ENCODE results near the gene ARL2.
"Not testable (repeated sequence)": the region's sequence is repeated elsewhere in the genome, so short reads cannot be mapped to it uniquely, and the experiment has no call there.

Gene ARL2
- total RNA-seq, result 5.2 to 6.5 (median 6.0) reads per million in 4 donors

DNA sequence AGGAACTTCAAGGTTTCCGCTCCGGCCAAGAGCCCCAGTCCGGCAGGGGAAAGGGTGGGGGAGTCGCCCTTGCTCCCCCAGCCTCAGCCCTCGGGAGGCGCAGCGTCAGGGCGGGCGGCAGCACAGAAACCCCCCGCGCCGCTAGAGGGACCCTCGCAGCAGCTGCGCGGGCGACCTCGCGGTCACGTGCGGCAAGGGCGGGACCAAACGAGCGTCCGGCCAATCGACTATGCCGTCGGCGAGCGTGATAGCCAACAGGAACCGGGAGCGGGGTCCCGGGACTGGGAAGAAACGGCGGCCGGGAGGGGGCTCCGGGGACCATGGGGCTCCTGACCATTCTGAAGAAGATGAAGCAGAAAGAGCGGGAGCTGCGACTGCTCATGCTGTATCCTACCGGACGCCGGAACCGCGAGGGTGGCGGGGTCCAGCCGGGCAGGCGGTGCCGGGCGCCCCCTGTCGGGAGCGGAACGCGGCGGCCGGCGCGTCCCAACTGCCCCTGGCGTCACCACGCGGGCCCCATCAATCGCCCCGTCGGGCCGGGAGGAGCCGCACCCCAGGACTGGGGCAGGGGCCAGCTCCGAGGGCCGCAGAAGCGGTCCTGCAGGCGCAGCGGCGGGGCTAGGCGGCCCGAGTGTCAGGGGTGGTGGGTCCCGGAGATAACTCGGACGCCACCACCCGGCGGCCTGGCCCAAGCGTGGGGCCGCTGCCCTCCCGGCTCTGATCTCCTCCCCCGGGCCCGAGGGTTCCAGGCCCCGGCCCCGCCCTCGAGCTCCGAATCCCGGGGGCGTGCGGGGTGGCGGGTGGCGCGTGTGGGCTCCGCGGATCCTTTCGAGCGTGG, at the start of gene ARL2:
Gene ARL2, plus strand, starts transcription at position 273 of the 838 bp plus-strand sequence. Its CDS starts 48 bp downstream, at position 321.
- DNase-seq, result peak; percentile 70 to 91 (median 78)

DNA sequence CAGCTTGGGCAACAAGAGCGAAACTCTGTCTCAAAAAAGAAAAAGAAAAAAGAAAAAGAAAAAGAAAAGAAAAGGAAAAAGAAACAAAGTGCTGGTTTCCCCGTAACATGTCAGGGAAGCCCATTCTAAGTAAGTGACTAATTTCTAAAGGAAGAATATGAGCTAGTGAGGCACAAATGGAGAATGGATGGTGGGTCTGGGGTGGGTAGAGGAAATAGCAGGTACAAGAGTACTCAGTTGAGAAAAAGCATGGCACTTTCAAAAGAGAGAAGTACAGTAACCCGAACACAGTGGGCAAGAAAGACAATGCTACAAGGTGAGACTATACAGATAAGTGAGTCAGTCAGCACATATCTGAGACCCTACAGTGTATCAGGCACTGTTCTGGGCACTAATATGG, 46.6 kb upstream of the ARL2 start:
- peak in 1 of 5 donors; percentile 47 for DNase-seq

DNA sequence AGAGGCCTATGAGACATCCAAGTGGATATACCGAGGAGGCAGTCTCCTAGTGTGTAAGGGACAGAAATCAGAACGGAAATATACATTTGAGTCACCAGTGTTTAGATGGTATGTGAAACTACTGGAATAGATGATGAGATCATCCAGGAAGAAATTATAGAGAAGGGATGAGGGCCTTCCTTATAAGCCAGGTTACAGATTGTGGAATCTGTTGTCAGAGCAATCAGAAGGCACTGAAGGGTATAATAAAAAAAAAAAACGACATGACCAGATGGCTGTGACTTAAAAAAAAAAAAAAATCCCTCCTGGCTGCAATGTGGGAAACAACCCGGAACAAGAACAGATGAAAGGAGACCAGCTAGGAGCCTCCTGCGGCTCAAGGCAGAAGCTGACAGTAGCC, 44.8 kb upstream of the ARL2 start:
- DNase-seq, result peak in 1 of 5 donors; percentile 36

GRCh38 chr11:64970731-64971151, 43.2 kb upstream of the ARL2 start:
- peak in 1 of 5 donors; percentile 75 for DNase-seq

DNA sequence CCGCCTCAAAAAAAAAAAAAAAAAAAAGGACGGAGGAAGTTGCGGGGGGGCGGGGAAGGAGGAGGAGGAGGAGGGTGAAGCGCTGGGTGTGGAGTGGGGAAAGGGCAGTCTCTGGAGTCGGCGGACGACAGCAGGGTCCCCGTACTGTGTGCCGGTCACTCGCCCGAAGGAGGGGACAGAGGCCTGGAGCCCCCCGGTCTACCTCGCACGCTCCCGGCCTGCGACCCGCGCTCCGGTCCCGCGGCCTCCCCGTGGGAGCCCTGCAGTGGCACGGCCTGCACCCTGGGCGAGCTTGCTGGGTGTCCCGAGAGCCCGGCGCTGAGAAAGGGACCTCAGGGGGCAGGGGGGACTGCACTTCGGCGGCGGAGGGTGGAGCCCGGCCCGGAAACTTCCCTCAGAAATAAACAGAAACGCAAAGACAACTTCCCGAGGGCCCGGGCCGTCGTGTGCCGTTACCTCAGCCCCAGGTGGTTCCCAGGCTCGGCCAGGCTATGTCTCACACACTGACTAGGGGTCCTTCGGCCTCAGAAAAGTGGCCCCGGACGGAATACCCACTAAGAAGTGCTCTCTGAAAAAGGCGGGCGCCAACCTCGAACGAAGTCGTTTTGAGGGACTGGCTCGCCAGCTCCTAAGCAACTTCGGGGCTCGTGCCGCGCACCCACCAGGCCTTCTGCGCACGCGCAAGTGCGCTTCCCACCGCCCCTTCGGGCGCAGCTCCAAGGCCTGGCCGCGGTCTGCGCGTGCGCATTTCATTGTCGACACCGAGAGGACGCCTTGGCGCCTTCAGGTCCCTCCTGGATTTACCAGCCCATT, 42.3 kb upstream of the ARL2 start, which contains the start of gene MAJIN:
Gene MAJIN, minus strand, starts transcription at position 688 of the 813 bp plus-strand sequence. CDS start 12,703 bp downstream, outside the sequence.
- peak; percentile 82 to 91 (median 87) for DNase-seq

DNA sequence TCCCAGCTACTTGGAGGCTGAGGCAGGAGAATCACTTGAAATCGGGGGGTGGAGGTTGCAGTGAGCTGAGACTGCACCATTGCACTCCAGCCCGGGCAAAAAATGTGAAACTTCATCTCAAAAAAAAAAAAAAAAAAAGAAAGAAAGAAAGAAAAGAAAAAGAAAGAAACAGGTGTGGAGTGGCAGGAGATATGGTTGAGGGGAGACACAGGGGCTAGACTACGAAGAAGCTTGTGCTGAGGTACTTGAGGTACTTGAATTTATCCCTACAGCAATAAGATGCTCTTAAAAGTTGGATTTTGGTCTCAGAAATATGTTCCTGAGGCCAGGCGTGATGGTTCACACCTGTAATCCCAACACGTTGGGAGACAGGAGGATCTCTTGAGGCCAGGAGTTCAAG, 39.8 kb upstream of the ARL2 start:
- no peak for DNase-seq

DNA sequence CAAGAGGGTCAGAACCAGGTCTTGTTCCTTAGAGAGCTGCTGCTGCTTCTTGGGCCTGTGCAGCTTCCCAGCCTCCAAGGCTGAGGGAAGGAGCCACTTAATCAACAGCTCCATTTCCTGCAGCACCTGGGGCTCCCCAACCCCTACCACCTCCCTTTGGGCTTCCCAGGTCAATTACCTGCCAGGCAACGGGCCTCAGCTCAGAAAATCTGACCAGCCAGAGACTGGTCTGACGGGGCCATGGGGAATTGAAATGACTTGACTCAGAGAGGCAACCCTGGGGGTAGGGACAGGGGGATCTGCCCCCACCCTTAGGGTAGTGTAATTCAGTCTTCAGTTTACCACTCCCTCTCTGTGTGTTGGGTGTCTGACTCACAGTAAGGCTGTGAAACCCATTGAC, 37.3 kb upstream of the ARL2 start:
- no peak for DNase-seq

- DNase-seq, result not testable (repeated sequence)
These were observed 30.6 kb upstream of the ARL2 start for GRCh38 chr11:64983339-64983738.

GRCh38 chr11:64987998-64988854, 25.7 kb upstream of the ARL2 start:
- no peak for DNase-seq

GRCh38 chr11:64989416-64989815, 24.5 kb upstream of the ARL2 start:
- no peak for DNase-seq

DNA sequence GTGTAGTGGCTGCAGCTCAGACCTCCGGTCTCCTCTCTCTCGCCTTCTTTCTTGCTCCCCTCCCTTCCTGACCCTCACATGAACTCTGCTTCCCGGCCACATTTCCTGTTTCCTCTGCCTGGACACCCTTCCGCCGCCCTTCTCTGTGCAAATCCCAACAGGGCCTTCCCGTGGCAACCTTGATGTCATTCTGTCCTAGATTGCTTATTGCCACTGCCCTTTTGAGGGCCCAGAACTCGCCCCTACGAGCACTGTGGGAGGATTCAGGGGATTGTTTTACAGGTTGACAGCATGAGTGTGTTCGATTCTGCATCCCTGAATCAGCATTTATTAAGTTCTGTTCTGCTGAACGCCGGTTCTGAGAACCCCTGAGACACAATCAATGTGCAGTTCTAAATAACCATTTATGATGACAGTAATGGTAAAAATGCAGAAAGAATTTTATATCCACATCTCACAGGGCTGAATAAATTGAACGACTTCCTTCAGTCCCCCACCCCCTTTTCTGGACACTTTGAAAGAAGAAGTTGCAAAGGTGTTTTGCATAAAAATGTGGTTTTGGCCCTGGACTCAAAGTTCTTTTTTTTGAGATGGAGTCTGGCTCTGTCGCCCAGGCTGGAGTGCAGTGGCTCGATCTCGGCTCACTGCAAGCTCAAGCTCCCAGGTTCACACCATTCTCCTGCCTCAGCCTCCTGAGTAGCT, 23.6 kb upstream of the ARL2 start:
- DNase-seq, result no peak

DNA sequence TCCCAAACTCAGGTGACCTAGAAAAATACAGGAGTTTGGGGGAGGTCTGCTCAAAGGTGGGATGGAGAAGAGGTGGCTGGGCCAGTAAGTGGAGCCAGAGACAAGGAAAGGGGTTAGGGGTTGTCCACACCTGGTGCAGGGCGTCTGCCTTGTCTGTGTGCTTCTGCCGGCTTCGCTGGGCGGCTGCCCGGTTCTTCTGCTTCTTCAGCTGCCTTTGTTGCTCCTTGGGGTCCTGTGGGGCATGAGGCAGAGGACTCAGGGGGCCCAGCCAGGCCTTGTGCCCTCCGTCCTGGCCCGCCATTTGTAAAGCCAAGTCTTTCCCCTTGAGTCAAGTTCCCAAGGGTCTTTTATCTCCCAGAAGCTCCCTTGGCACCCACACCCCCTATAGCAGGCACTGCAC, 19.6 kb upstream of the ARL2 start:
- DNase-seq, result no peak

DNA sequence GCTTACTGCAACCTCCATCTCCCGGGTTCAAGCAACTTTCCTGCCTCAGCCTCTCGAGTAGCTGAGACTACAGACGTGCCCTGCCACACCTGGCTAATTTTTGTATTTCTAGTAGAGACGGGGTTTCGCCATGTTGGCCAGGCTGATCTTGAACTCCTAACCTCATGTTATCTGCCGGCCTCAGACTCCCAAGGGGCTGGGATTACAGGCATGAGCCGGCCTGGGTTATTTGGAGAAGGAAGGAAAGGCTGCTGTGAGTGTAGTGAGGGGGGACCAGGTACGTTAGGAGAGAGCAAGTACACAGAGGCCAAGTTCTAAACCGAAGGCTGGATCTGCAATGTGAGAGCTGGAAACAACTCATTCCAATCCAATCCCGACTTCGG, 17.6 kb upstream of the ARL2 start:
- DNase-seq, result no peak

DNA sequence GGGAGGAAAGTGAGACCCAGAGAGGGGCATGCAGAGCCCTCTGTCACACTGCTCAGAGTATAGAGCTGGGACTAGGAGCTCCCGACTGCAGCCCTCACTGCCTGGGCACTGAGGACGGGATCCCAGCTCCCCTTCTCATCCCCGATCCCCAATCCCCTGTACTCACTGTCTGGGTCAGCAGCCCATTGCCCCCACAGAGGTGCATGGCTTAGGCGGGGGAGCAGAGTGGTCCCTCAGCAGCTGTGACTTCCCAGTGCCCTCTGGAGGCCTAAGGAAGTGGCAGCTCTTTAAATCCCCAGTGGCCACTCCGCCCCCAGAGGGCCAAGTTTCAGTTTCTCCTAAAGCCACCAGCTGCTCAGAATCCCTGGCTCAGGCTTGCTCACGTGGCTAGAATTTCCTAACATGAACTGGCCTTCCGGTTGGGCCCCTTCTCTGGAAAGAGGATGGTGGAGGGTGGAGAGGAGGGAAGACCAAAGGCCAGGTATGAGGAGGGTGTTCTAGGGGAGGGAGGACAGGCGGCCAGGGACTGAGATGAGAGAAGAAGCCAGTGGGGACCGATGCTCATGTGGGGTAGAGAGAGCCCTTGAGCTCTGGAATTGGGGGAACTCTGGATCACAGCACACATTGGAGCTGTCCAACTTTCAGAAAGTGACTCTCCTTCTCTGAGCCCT, 17.1 kb upstream of the ARL2 start, which contains the start of gene BATF2:
Gene BATF2, minus strand, starts transcription at position 262 of the 671 bp plus-strand sequence. Its CDS starts 57 bp downstream, at position 205.
- no peak for DNase-seq

DNA sequence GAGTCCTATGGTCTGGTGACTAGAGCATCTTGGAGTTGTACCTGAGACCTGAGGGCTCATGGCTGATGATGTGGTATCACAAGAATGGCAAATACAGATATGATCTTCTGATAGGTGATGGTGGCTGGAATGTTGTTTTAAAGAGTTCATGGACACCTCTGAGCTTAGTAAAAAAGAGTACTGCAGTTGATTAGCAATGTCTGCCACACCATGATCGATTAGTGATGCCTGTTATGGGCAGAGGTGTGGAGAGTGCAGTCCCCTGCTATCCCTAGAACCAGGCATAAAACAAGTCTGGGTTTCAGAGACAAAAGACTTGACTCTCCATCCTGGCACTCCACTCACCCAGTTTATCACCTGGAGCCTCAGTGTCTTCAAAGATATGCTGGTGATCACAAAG, 15.8 kb upstream of the ARL2 start:
- DNase-seq, result peak in 1 of 5 donors; percentile 47

DNA sequence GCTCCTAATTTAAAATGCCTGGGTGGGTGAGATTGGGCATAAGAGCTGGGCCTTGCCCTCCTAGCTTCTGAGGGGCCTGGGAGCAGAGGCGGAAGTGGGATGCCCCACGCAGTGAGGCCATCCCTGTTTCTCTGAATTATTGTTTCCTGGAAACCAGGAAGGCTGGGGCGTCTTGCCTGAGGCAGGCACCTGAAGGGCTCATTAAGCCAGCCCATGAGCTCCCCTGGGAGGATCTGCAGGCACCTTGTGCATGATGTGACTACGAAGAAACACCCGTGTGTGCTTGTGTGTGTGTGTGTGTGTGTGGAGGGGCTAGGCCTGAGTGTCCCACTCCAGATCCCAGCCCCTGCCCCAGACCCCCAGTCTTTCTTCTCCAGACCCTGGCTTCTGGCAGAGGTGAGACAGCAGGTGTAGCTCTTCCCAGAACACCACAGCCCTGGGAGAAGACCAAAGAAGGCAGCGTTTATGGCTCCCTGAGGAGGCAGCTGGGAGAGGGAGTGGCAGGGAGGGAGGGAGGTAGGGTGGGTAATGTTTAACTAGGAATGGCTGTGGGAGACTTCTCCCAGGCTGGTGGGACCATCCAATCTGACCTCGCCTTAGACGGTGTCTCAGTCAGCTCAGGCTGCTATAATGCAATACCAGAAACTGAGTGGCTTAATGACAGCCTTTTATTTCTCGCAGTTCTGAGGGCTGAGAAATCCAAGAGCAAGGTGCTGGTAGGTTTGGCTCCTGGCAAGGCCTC, 15.1 kb upstream of the ARL2 start:
- DNase-seq, result peak in 1 of 5 donors; percentile 59

DNA sequence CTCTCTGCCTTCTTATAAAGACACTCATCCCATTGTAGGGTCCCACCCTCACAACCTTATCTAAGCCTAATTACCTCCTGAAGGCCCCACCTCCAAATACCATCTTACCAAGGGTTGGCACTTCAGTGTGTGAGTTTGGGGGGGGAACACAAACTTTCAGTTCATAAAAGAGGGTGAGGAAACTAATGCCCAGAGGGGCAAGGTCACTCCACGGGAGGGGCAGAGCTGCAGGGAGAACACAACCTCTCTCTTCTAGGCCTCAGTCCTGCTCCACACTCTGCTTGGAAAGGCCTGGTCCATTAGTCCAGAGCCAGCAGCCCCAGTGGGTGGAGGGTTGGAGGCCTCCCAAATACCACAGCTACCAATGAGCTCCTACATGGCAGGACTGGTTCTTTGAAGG, 14.5 kb upstream of the ARL2 start:
- DNase-seq, result no peak

- DNase-seq, result no peak
These were observed 11.3 kb upstream of the ARL2 start for GRCh38 chr11:65002706-65003105.

DNA sequence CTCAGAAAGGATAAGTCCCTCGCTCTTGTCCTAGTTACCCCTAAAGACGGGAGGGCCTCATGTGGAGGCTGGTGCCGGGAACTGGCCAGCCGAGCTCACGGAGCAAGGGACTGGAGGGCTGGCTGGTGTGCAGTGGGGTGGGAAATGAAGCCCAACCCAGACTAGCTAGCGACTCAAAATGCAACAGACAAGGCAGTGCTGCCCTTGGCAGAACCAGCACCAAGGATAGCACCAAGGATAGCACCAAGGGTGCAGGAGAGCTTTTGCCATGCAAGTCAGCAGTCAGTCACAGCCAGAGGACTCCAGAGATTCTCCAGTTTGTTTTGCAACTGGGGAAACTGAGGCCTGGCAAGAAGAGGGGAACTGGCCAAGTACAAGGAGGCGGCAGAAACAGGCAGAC, 10.7 kb upstream of the ARL2 start:
- no peak for DNase-seq

- DNase-seq, result not testable (repeated sequence)
These were observed 10.0 kb upstream of the ARL2 start for GRCh38 chr11:65003968-65004367.
